ENCODE results near the gene CD6.

DNA sequence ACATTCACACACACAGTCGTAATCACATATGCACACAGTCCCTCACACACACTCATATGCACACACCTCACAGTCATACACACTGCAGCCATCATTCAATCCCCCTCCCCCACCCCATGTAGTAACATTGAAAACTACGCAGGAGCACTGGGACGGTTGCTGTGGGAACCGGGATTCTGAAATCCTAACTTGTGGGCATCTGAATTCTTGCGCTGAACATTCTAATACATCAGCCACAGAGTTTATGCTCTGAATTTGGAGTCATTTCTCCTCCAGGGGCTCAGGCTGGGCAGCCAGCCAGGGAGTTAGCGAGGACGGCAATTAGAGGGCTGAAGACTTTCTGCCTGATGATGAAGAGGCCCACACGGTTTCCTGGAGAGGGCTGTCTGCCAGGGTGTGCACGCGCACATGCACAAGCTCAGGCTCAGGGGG, 32.7 kb downstream of the CD6 start:
- TF ChIP-seq EZH2phosphoT487 (IDR thresholded peaks at IDR 0.05) (no peak), EZH2 (IDR thresholded peaks at IDR 0.05) (no peak)
- TF ChIP-seq, protein P1, sequence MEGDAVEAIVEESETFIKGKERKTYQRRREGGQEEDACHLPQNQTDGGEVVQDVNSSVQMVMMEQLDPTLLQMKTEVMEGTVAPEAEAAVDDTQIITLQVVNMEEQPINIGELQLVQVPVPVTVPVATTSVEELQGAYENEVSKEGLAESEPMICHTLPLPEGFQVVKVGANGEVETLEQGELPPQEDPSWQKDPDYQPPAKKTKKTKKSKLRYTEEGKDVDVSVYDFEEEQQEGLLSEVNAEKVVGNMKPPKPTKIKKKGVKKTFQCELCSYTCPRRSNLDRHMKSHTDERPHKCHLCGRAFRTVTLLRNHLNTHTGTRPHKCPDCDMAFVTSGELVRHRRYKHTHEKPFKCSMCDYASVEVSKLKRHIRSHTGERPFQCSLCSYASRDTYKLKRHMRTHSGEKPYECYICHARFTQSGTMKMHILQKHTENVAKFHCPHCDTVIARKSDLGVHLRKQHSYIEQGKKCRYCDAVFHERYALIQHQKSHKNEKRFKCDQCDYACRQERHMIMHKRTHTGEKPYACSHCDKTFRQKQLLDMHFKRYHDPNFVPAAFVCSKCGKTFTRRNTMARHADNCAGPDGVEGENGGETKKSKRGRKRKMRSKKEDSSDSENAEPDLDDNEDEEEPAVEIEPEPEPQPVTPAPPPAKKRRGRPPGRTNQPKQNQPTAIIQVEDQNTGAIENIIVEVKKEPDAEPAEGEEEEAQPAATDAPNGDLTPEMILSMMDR (IDR thresholded peaks at IDR 0.05) = no peak
